ENCODE results near the gene BICDL1.

DNA sequence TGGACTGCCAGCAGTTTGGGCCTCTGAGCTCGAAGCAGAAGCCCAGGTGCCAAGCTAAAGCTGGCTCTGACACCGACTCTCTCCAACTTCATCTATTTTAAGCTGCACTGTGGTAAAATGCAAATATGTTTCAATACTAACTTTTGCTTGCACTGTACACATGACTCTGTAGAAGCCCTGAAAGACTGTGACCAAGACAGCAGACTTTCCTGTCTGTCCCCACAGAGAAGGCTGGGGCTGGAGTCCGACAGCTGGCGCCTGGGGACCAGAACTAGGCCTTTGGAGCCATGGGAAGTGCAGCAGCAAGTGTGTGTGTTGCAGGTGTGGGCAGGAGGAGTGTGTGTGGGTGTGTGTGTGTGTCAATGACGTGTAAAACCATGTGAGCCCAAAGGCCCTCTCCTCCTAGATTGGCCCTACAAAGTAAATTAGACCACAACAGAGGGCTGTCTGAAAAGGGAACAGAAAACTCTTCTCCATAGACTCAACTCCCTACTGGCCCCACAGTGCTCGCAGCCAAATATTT lies 143.9 kb downstream of the BICDL1 start:
- TF ChIP-seq EZH2phosphoT487 (IDR thresholded peaks at IDR 0.05; ENCODE audit: borderline replicate concordance): no peak
- TF ChIP-seq CTCF (IDR thresholded peaks at IDR 0.05 in 2 of 3, conservative IDR thresholded peaks at IDR 0.05 in 1 of 3; ENCODE audit: borderline replicate concordance in 1 of 3, insufficient read depth in 1 of 3, low read depth in 2 of 3, low read length in 2 of 3): no peak
- TF ChIP-seq CEBPB (IDR thresholded peaks at IDR 0.05; ENCODE audit: low read depth): no peak
- no peak for TF ChIP-seq JUND (IDR thresholded peaks at IDR 0.05)
- no peak for TF ChIP-seq YY1 (IDR thresholded peaks at IDR 0.05; ENCODE audit: extremely low read depth, insufficient replicate concordance, low read depth, low read length)
- TF ChIP-seq POLR2A (IDR thresholded peaks at IDR 0.05; ENCODE audit: borderline replicate concordance, extremely low read depth, insufficient read depth, insufficient read length): no peak
- no peak for TF ChIP-seq ZNF274 (IDR thresholded peaks at IDR 0.05; ENCODE audit: low read depth, low read length)
- TF ChIP-seq ATF3 (IDR thresholded peaks at IDR 0.05): no peak
- TF ChIP-seq TCF7L2 (IDR thresholded peaks at IDR 0.05; ENCODE audit: borderline replicate concordance, extremely low read depth, insufficient read depth, insufficient read length): no peak
